Nephron (organoid): Measurements from ENCODE around the gene GPR132.

Source experiments
- H3K27ac Mint-ChIP-seq, 3 experiments: 2 replicates each; pipeline ENCODE4 v1.8.0; 2020; ENCODE audit warnings: mixed read lengths in 3 of 3, mild to moderate bottlenecking in 2 of 3, moderate library complexity in 1 of 3
- H3K27me3 Mint-ChIP-seq: 2 replicates; pipeline ENCODE4 v1.8.0; 2021; ENCODE audit warnings: low read depth, mild to moderate bottlenecking, moderate library complexity, mixed read lengths
- H3K36me3 Mint-ChIP-seq: 2 replicates; pipeline ENCODE4 v1.8.0; 2020; ENCODE audit warnings: low read depth, mixed read lengths
- H3K4me1 Mint-ChIP-seq: 2 replicates; pipeline ENCODE4 v1.8.0; 2020; ENCODE audit warnings: mixed read lengths
- H3K4me3 Mint-ChIP-seq, 3 experiments: 2 replicates each; pipeline ENCODE4 v1.8.0; 2020; ENCODE audit warnings: mild to moderate bottlenecking in 3 of 3, mixed read lengths in 3 of 3, moderate library complexity in 2 of 3
- H3K9me3 Mint-ChIP-seq: 2 replicates; pipeline ENCODE4 v1.8.0; 2020; ENCODE audit warnings: mixed read lengths
- TF ChIP-seq, protein P1 (sequence below), 3 experiments: fragments of 200-600 bp; sonication (generic); IDR thresholded peaks; one replicate each; pipeline ENCODE4 v1.5.0; 2021; ENCODE audit warnings: antibody characterized with exemption in 3 of 3; ENCODE audit not compliant: unreplicated experiment in 3 of 3

Gene GPR132

DNA sequence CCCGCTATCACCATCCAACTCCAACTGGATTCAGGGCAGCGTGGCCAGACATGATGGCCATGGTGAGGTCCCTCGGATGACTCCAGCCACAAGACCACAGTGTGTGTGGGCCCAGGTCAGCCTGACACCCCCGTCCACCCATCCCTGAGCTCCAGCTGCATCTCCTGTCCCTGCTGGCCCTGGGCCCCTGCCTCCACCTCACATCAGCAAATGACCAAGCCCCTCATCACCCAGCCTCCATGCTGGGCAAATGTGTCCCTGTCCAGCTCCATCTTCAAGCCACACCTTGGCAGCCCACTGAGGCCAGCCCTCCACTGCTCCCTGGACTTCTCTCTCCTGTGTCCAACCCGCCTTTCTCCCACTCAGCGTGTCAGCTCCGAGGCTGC is 3.2 kb downstream of the GPR132 start:
- Mint-ChIP-seq H3K4me1 (peaks cover 14% of the 10 kb centered on the region), H3K27ac (peak overlapping the region in 1 of 3 experiments; percentile 65), H3K9me3 (no peaks in the 10 kb centered on the region), H3K4me3 (peak overlapping the region in 1 of 3 experiments; percentile 62), H3K36me3 (no peaks in the 10 kb centered on the region), H3K27me3 (peaks cover 24% of the 10 kb centered on the region)
- TF ChIP-seq, protein P1, sequence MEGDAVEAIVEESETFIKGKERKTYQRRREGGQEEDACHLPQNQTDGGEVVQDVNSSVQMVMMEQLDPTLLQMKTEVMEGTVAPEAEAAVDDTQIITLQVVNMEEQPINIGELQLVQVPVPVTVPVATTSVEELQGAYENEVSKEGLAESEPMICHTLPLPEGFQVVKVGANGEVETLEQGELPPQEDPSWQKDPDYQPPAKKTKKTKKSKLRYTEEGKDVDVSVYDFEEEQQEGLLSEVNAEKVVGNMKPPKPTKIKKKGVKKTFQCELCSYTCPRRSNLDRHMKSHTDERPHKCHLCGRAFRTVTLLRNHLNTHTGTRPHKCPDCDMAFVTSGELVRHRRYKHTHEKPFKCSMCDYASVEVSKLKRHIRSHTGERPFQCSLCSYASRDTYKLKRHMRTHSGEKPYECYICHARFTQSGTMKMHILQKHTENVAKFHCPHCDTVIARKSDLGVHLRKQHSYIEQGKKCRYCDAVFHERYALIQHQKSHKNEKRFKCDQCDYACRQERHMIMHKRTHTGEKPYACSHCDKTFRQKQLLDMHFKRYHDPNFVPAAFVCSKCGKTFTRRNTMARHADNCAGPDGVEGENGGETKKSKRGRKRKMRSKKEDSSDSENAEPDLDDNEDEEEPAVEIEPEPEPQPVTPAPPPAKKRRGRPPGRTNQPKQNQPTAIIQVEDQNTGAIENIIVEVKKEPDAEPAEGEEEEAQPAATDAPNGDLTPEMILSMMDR (IDR thresholded peaks at IDR 0.05; ENCODE audit: unreplicated experiment in 3 of 3): no peak

DNA sequence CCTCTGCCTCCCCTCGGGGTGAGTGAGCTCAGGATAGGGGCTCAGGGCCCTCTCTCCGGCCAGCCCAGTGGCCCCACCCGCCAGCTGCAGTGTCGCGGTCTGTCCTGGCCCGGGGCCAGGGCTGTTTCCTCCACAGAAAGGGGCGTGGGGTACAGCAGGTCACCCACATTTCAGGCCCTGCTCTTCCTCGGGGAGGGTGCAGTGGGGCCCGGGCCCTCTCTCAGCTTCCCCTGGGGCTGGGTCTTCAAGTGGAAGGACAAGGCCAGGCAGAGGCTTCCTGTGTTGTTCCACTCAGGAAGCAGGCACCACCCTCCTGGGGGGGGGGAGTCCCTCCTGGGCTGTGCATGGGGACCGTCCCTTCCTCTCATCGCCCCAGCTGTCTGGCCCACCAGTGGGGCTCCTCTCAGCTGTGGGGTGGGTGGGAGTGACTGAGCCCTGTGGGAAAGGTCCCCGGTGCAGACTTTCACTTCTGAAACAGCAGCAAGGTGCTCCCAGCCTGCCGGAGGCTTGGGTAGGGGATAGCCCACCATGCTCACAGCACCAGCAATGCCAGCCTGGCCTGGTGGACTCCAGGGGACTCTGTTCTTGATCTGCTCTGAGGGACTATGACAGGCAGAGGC is 3.7 kb downstream of the GPR132 start:
- Mint-ChIP-seq H3K4me3 (no peak overlapping the region), H3K27me3 (peaks cover 29% of the 10 kb centered on the region), H3K9me3 (no peaks in the 10 kb centered on the region), H3K27ac (no peak overlapping the region), H3K4me1 (peaks cover 14% of the 10 kb centered on the region), H3K36me3 (no peaks in the 10 kb centered on the region)
- TF ChIP-seq, protein P1 (IDR thresholded peaks at IDR 0.05; ENCODE audit: unreplicated experiment in 3 of 3): no peak

DNA sequence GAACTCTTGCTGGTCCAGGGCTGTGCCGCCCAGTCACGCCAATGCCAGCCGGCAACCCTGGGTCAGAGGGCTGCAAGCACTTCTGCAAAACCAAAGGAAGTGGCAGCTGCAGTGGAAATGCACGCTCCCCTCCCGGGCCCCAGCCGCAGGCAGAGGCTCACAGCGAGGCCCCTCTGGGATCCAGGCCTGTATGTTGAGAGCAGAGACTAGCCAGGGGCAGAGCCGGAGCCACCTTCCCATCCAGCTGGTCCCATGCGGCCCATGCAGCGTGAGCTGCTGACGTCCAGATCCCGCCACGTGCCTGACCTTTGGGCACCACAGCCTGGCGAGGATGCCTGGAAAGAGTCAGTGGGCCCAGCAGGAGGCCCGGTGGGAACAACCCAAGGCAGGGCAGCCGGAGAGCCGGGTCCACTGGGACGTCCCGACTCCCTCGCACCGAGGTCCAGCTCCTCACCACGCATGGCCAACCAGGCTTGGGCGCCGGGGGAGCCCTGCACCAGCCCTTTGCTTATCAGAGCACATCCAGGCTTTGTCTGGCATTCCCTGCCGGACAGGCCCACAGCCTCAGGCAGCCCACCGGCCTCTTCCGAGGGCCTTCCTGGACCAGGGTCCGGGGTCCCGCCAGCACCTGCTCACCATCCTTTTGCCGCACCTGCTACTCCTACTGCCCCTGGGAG is 4.3 kb downstream of the GPR132 start:
- Mint-ChIP-seq H3K4me1 (peaks cover 14% of the 10 kb centered on the region), H3K36me3 (no peaks in the 10 kb centered on the region), H3K9me3 (no peaks in the 10 kb centered on the region), H3K27me3 (peaks cover 34% of the 10 kb centered on the region), H3K27ac (no peak overlapping the region), H3K4me3 (no peak overlapping the region)
- TF ChIP-seq, protein P1 (IDR thresholded peaks at IDR 0.05; ENCODE audit: unreplicated experiment in 3 of 3): no peak

DNA sequence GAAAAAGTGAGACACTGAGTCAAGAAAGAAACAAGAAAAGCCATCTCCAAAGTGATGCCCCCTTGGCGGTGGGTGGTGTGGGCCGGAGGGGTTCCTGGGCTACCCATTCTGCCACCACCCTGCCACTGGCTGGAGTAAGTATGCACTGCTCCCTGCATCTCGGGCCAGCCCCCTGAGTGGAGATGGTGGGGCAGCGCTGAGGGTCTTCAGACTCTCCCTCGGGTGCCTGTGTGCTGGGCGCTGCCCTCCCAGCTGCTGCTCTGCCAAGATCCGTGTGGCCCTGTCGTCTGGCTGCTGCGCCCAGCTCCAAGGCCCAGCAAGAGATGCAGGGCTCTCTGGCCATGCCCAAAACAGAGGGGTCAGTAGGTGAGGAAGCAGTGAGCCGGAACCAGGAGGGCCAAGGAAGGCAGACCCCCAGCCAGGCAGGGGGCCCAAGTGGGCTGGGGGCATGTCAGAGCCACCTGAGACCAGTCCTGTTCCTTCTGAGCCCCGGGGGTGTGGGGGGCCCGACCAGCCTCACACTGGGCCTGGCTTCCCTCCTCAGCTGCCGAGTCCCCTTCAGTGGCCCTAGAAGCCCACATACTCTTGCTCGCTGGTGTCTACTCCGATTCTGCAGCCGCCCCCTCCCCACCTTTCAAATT is 5.2 kb downstream of the GPR132 start:
- no peak overlapping the region for H3K4me3 Mint-ChIP-seq
- TF ChIP-seq, protein P1 (IDR thresholded peaks at IDR 0.05; ENCODE audit: unreplicated experiment in 3 of 3): no peak
- H3K27ac Mint-ChIP-seq: peak overlapping the region in 2 of 3 experiments; percentile 16 to 46
- H3K36me3 Mint-ChIP-seq: no peaks in the 10 kb centered on the region
- peaks cover 14% of the 10 kb centered on the region for H3K4me1 Mint-ChIP-seq
- no peaks in the 10 kb centered on the region for H3K9me3 Mint-ChIP-seq
- H3K27me3 Mint-ChIP-seq: peaks cover 41% of the 10 kb centered on the region

DNA sequence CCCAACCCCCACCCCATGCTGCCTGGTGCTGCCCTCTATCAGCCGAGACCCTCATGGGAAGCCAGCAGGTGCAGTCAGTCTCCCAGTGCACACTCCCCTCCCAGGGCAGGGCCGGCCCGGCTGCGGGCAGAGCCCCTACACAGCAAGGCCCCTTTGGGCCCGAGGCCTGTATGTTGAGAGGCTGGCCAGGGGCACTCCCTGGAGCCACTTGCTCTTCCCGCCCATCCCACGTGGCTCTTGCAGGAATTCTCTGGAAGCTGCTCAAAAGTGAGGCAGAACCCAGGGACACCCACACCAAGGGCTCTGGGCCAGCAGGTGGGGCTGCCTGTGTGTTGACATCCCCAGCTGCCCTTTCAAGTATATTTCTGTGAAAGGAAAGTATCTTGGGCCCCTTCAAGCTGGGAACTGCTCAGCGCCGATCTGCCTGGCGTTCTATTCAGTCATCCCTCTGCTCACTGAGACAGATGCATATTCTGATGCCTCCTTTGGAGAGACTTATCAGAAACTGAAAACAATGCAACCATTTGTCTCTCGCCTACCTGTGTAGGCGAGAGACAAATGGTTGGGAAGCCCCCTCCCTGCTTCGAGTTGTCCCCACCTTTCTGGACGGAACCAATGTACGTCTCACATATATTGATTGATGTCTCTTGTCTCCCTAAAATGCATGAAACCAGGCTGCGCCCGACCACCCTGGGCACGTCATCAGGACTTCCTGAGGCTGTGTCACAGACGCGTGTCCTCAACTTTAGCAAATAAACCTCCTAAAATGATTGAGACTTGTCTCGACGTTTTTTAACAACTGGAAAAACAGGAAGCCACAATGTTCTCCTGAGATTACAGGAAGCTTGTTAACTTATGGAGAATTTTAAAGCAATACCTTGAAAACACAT is 6.0 kb downstream of the GPR132 start:
- no peak overlapping the region for H3K4me3 Mint-ChIP-seq
- no peaks in the 10 kb centered on the region for H3K9me3 Mint-ChIP-seq
- H3K27me3 Mint-ChIP-seq: peaks cover 38% of the 10 kb centered on the region
- H3K4me1 Mint-ChIP-seq: peaks cover 14% of the 10 kb centered on the region
- H3K27ac Mint-ChIP-seq: peak overlapping the region in 2 of 3 experiments; percentile 16 to 46
- H3K36me3 Mint-ChIP-seq: no peaks in the 10 kb centered on the region
- TF ChIP-seq, protein P1 (IDR thresholded peaks at IDR 0.05; ENCODE audit: unreplicated experiment in 3 of 3): no peak
